OCI-LY3 (cell line): Measurements from ENCODE around the gene CAD.

Experiments
- CTCF ChIP-seq: fragments of 200-600, 300-600 bp; sonication (generic); IDR thresholded peaks from 2 replicates; pipeline ENCODE4 v1.5.1; 2014; ENCODE audit warnings: antibody characterized with exemption, low read length, low read depth
- EZH2phosphoT487 ChIP-seq: fragments of 200-600 bp; shearing (Covaris generic); IDR thresholded peaks from 2 replicates; pipeline ENCODE4 v1.6.1; 2018; ENCODE audit warnings: antibody characterized with exemption, mixed run types, low read depth

GRCh38 chr2:27265536-27265870 lies 48.3 kb downstream of the CAD start:
- TF ChIP-seq CTCF (no peak), EZH2phosphoT487 (no peak)
